ENCODE data around the gene IFT122.

Gene IFT122

GRCh38 chr3:129547241-129547640 lies 107.2 kb downstream of the IFT122 start:
- DNase-seq = no peak

GRCh38 chr3:129548104-129548965 lies 108.3 kb downstream of the IFT122 start:
- DNase-seq = no peak

- DNase-seq = no peak
Observed at GRCh38 chr3:129549006-129549800, 109.2 kb downstream of the IFT122 start.

- DNase-seq = no peak
Observed at GRCh38 chr3:129549805-129550204, 109.8 kb downstream of the IFT122 start.

- peak; percentile 54 for DNase-seq
Observed at GRCh38 chr3:129552287-129553050, 112.4 kb downstream of the IFT122 start.

- no peak for DNase-seq
Observed at GRCh38 chr3:129553171-129553570, 113.1 kb downstream of the IFT122 start.

GRCh38 chr3:129553719-129554118 lies 113.7 kb downstream of the IFT122 start:
- no peak for DNase-seq

- DNase-seq = no peak
Observed at GRCh38 chr3:129554356-129555152, 114.5 kb downstream of the IFT122 start.

GRCh38 chr3:129555153-129555550 lies 115.1 kb downstream of the IFT122 start:
- no peak for DNase-seq

GRCh38 chr3:129555616-129556357 lies 115.8 kb downstream of the IFT122 start:
- DNase-seq = no peak

GRCh38 chr3:129556358-129556695 lies 116.3 kb downstream of the IFT122 start:
- DNase-seq = no peak

GRCh38 chr3:129556890-129557547 lies 117.0 kb downstream of the IFT122 start:
- DNase-seq = no peak

- DNase-seq = no peak
Observed at GRCh38 chr3:129557548-129557894, 117.5 kb downstream of the IFT122 start.

- no peak for DNase-seq
Observed at GRCh38 chr3:129558081-129558771, 118.2 kb downstream of the IFT122 start.

GRCh38 chr3:129558772-129559564 lies 118.9 kb downstream of the IFT122 start:
- peak; percentile 72 for DNase-seq

- DNase-seq = no peak
Observed at GRCh38 chr3:129559565-129560079, 119.6 kb downstream of the IFT122 start.

- no peak for DNase-seq
Observed at GRCh38 chr3:129560269-129560787, 120.3 kb downstream of the IFT122 start.

GRCh38 chr3:129560911-129561594 lies 121.0 kb downstream of the IFT122 start:
- DNase-seq = no peak
